Midbrain (tissue), 1 donor: ENCODE data around the gene MGMT.

Experiments
- DNase-seq: peaks from one replicate; lab custom pipeline; 2025; lab: John Stamatoyannopoulos, UW

MGMT gene

DNA sequence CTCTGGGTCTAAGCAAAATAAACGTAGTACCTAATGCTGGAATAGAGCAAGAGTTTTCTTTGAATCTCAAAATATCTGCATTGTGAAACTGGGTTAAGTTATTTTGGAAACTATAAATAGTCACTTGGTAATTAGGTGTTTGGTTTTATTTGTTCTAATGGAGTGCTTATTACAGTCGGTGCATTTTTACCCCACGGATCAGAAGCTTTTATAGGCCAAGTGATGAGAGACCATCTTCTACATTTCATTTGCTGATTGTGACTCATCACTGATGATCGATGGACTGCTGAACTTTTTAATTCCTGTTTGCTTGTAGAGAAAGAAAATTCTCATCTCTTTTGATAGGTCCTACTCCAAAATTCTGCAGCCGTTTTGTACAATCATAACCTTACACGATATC, 28.2 kb downstream of the MGMT start:
- no peak for DNase-seq

DNA sequence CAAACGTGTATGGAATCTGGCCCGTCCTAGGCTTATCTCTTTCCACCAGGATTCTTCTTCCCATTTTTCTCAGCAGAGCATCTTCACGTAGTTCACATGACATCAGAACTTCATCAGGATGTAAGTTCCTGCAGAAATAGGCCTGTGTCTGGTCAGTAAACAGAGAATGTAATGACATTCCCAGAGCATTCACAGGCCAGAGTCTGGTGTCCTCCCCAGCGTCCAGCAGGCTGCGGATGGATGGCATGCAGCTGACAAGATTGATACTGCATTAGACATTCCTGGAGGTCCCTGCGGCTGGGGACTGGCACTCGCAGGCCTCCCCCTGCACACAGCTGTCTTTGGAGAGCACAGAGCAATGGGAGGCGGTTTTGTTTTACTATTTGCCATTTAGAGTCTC, 28.7 kb downstream of the MGMT start:
- no peak for DNase-seq

DNA sequence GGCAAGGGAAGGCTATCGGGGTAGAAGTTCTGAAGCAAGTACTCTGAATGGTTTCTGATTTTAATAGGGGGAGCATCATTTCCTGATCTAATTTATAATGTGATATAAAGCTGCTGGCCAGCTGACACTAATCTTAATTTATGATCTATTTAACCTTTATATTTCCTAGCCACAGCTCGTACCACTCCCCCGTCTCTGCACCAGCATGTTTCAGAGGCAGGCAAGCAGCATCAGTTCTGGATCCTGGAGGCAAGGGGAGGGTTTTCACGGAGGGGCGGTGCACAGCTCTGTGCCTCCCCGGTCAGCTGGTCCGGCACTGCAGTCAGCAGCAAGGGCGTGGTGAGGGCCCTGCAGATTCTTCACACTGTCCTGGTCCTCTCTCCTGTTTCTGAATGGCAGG, 30.0 kb downstream of the MGMT start:
- DNase-seq: no peak

DNA sequence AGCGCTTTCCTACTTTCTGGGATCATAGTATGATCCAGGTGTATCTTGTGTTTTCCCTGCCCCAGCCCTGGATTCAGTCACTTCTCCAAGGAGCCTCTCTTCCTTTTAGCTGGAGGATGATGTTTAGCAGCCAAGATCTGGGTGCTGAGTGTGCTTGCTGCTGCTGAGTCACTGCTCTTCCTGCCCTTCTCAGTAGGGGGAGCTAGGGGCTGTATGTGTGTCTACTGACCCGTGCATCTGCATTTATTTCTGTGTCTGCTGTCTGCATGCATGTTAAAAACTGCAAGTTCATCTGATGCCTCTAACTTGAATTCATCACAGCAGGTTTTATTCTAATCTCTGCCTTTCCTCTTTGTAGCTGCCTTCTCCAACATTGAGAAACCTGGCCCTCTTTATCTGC, 31.6 kb downstream of the MGMT start:
- no peak for DNase-seq

DNA sequence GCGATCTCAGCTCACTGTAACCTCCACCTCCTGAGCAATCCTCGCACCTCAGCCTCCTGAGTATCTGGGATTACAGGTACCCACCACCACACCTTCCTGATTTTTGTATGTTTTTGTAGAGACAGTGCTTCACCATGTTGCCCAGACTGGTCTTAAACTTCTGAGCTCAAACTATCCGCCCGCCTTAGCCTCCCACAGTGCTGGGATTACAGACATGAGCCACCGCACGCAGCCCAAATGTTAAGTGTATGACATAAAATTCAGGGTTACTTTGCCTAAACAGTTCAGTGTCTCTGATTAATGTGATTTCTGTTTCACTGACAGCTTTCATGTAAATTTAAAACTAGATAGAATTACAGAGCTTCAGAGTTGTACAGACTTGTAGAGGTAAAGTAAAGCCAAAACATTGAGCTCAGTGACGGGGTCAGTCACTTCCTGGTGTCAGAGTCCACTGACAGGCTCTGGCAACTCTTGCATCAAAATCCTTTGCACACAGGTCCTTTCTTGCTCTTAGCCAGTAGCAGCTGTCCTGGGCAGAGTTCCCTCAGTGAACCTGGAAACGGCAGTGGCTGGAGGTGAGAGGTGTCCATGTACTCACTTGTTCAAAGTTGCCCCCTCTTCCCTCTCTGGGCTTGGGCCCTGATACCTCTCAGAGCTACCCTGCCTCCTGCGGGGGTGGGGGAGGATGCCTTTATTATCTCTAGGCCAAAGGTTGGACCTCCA, 33.7 kb downstream of the MGMT start:
- DNase-seq: no peak

DNA sequence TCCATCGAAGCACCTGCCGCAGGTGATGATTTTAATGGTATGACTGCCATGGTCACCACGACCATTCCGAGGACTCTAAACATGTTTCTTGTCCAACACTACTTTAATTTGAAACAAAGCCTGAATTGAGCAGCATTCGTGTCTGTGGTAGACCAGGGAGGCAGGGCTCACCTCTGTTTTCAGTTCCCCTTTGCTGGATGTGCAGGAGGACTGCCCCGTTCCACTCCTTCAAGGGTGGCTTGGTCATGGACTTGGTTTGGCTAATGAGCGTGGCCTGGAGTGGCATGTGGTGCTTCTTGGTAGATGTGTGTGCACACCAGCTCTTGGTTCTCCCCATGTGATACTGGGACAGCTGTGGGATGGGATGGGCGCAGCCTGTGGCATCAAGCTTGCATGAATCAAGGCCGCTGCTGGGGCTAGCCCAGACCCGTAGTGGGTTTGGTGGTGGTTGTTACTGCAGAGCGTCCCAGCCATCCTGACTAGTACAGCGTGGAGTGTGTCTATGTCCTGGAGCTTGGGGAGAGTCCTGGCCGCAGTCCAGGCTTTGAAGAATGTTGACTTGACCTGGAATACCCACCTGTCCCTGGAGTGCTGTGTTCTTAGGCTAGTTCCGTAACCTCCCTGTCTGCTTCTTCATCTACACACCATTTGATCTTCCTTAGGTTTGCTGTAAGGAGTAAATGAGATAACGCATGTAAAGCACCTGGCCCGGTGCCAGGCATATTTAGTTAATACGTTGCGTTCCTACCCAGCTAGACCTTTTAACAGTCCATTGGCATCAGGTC, 34.8 kb downstream of the MGMT start:
- DNase-seq: no peak

DNA sequence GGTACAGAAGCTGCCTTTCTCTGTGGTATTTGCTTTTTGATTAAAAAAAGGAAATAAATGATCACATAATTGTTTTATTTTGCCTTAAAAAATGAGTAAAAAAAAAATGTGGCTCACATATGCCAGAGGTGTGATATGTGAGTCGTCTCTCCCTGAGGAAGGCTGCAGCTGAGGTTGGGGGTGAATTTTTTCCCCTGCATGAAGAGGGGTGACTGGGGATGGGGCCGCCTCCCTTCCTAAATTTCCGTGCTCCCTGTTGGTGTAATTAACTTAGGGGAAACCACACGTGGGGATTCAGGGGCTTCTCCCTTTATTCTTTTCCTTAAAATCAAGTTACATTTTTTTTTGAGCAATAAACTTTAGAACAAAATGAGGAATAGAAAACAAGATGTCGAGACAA, 35.4 kb downstream of the MGMT start:
- no peak for DNase-seq

DNA sequence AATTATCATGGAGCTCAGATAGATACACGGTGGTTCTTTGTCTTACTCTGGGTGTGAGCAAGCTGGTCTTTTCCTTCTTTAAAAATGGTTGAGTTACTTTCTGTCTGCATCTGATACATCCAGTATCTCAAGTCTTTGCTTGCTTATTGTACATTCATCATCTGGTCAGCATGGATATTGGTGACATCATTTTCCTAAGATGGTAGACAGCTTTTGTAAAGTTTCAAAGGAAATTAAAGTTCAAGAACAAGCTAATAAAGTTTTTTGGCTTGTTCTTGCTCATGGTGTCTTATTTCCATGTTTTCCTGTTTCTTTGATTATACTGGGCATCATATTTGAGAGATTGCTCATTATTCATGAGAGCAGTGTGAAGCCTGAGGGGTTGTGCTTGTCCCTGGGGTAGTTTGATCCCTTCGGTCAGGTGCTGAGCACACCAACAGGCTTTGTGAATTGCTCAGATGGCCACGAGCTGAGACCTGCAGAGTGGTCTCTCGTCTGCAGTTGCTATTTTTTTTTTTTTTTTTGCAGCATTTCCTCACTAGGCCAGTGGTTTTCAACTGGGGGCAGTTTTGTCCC, 38.5 kb downstream of the MGMT start:
- no peak for DNase-seq

DNA sequence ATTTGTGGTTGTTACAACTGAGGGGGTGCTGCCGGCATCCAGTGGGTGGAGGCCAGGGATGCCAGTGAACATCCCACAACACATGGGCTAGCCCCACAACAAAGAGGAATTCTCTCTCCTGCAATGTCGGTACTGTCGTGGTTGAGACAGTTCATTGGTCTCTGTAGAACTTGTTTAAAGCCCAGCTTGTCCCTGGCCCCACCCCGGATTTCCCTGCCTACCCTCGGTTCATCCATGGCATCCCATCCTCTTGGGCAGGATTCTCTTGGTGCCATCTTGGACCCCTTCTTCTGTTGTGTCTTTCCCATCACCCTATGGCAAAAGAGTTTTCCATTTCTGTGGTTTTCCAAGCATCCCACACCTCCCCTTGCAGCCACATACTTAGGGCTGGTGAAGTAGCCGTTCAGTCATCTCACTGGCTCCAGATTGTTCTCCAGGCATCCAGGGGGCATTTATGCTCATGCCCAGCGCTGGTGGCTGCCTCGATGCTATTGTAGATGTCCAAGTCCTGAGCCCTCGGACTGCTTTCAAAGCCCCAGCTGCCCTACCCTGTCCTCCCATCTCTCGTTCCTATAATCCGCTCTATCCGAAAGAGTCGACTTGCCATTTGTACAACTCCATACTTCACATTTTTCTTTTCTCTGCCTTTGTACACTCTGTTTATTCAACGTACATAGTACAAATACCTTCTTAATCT, 39.2 kb downstream of the MGMT start:
- no peak for DNase-seq

DNA sequence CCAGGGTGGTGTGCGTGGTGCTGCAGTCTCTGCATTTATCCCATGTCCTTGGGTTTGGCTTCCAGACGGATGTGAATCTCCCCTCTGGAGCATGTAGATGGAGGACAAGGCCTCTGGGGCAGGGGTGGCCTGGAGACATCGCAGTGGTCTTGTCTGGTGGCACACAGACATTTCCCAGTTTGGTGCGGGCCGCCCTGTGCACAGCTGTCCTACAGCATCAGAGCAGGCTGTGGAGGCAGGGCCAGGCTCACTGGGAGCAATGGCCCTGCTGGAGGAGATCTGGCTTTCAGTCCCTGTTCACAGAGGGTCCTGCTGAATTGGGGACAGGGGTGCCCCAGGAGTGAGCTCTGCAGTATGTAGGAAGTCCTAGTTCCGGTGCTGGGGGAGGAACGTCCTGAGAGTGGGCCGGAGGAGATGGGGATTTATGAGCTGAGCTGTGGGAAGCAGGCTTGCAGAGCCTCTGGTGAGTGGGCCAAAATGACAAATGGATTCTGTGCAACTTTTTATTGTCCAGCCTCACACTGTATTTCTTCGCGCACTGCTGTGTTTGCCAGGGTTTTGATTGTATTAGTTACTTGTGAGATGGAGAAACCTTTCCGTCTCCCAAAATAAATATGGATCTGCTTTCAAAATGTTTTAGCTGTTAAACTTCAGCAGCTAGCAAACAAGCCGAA, 40.3 kb downstream of the MGMT start:
- DNase-seq: no peak

DNA sequence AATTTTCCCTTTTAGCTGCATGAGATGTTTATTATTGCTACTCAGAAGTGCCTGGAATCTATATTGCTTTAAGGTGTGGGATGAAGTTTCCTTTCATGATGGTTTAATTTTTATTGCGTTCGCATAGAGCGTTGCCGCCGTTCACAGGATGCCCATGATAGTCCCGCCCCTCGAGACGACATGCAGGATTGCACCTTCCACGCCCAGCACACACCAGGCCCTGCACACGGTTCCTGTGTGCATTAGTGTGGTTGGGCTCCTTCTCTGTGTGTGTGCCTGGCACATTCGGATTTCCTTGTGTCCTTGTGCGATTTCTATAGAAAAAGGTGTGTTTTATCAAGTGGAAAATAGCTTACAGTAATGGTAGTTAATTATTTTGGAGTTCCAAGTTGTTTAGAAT, 42.1 kb downstream of the MGMT start:
- no peak for DNase-seq

DNA sequence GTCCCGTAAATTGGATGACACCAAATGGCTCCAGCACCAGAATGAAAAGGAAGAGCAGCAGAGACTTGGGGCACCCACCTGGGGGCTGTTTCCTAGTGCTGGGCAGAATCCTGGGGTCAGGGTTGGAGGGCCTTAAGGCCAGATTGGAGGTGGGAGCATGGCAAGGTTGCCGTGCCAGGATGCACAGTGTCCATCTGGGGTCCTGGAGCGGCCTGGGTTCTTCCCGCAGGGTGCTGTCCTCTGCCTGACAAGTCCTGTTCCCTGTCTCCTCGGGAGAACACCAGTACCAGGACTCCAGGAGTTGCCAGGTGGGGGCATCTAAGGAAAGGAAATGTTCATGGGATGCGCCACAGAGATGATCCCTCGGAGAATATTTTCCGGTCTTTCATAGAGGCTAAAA, 42.8 kb downstream of the MGMT start:
- DNase-seq: no peak

DNA sequence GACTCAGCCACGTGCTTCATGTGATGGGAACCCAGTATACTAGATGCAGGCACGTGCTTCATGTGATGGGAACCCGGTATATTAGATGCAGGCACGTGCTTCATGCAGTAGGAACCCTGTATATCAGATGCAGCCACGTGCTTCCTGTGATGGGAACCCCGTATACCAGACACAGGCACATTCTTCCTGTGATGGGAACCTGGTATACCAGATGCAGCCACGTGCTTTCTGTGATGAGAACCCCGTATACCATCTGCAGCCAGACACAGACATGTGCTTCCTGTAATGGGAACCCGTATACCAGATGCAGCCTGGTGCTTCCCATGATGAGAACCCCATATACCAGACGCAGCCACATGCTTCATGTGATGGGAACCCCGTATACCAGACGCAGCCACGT, 44.0 kb downstream of the MGMT start:
- DNase-seq: no peak

DNA sequence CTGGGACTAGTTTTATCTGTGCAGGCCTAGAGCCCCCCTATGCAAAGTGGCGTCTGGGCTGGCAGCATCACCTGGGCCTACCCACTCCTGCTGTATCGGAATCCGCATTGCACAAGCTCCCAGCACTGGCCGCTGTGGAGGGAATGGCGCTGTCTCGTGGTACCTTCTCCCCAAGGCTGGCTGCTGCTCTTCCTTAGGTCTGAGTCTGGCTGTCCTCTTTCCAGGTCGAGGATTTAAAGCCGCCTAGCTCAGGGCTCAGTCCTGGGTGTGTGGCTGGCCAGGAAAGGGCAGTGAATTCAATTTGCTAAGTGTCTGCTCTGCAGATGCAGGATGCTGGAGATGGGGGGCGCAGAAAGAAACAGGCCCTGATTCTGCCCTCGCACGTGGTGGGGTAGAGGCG, 44.7 kb downstream of the MGMT start:
- no peak for DNase-seq

DNA sequence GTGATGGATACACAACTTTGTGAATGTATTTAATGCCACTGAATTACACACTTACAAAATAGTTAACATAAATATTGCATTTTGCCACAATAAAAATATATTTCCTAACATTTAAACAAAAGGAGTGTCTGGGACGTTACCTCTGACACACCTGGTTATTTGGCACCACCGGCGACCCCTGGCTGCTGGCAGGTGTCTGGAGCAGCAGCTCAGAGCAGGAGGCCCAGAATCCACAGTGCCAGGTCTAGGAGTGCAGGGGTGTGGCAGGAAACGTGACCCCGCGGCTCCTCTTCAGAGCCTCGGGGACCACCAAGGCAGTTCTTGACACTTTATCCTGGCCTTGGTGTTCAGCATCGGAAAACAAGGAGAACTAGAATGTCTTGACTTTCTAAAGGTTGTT, 46.3 kb downstream of the MGMT start:
- no peak for DNase-seq

DNA sequence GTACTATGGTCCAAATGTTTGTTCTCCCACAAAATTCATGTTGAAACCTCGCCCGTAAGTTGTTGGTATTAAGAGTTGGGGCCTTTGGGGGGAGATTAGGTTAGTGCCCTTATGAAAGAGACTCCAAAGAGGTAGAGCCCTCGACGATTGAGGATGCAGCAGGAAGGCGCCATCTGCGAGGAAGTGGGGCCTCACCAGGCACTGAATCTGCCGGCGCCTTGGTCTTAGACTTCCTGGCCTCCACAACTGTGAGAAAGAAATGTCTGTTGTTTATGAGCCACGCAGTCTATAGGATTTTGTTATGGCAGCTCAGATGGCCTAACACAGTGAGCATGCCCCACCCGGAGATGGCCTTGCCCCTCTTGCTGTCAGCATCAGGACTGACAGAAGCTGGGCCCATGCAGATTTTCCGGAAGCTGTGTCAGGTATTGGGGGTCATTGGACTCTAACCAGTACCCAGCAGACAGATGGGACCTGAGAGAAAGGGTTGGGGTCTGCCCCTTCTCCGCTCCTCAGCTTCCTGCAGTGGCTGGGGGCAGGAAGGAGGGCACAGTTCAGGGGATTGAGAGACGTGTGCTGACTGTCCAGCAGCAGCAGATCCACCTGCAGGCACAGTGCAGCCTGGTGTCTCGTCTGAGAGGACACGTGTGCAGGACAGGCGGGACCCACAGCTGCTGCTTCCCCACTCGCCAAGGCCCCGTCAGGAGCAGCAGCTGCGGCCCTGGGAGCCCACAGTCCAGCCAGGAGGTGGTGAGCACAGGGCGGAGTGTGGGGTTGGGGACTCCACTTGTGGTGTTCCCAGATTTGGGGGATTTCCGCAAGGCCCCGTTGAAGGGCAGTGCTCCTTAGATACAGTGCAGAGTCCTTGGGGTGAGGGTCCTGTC, 47.8 kb downstream of the MGMT start:
- no peak for DNase-seq

DNA sequence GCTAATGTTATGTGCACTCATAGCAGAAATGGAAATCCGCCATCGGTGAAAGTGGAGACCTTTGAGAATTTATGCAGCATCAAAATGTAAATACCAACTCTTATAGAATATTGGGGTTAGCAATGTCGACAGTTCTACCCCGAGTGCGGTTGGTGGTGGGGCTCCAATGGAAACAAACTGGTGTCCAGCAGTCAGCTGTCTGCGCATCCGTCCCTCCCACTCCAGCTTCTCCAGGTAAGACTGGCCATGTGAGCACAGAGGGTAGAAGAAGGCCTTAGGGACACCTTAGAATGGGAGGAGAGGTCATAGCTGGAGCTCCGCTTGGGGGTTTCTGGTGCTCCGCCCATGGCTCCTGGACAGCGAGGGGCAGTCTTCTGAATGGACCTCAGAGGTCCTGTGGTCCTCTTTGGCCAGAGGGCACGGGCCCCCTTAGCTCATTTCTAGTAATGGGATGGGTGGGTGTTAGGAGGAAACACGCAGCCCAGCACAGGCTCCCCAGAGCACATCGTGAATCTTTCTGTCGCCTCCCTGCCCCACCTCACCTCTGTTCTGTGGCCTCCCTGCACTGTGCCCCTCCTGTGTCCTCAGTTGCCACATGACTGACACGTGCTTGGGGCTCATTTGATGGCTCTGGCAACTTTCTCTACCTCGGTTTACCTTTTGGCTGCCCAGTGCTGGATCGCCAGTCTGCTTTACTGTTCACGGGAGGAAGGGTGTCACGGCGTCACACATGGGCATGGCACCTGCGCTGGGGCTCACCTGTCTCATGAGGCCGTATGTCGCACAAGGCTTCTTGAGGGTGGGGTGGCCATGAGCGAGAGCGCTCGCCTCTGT, 50.0 kb downstream of the MGMT start:
- DNase-seq: no peak

DNA sequence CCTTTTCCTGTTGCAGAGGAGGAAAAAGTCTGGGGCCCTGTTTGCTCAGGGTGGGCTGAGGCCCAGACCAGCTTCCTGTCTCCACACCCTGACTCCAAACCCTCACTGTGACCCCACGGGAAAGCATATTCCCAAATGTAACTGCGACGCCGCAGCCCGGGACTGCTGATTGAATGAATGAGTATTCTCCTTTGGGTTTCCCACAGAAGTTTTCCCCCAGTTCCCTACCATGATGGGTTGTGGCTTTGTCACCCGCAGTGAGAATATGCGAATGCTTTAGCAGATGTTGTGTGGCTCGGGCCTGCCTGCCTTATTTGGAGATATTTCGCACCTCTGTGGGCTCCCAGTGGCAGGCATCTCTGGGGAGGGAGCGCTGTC, 50.6 kb downstream of the MGMT start:
- DNase-seq: no peak

DNA sequence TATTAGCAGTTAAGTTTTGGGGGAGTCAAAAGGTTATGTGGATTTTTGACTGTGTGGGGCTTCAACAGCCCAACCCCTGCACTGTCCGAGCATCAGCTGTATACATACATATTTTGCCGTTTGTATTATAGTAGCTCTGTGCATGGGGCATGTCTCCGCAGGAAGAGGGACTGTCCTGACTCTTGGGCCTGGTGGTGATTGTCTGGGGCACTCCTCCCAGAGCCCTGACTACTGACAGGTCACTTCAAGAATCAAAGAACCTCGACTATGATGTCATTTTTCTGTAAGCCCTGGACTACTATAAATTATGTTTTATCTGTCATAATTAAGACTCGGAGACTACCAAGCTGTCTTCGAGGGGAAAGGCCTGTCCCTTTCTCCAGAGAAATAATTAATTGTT, 51.8 kb downstream of the MGMT start:
- DNase-seq: no peak

DNA sequence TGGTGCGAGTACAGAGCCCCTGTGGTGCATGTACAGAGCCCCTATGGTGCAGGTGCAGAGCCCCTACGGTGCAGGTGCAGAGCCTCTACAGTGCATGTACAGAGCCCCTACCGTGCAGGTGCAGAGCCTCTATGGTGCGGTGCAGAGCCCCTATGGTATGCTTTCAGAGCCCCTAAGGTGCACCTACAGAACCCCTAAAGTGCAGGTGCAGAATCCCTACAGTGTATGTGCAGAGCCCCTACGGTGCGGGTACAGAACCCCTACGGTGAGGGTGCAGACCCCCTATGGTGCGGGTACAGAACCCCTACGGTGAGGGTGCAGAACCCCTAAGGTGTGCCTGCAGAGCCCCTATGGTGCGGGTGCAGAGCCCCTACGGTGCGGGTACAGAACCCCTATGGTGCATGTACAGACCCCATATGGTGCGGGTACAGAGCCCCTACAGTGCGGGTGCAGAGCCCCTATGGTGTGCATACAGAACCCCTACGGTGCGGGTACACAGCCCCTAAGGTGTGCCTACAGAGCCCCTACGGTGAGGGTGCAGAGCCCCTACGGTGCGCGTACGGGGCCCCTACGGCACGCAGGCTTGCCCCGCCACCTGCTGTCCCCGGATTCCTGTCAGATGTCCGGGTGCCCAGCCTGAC, 53.5 kb downstream of the MGMT start:
- DNase-seq: no peak
